ENCODE results near the gene COL24A1.

COL24A1 gene

DNA sequence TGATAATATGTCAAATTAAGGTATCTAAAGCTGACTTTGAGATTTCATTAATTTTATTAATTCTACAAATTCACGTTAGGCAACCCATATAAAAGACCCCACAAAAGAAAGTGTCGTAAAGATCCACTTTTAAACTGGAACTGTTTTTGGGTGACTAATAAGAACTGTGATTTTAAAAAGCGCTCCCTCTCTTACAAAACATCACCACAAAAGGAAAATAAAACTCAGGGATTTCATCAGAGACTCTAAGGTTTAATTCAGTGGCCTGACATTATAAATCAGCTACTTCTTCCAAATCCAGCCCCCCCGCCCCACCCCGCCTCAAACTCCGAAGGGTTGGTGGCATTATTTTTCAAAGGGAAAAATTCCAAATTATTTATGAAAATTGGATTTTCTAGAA is 2.7 kb downstream of the COL24A1 start:
- TF ChIP-seq YY1 (IDR thresholded peaks at IDR 0.05; ENCODE audit: insufficient read depth, insufficient read length) = no peak
- no peak for TF ChIP-seq ZNF274 (IDR thresholded peaks at IDR 0.05; ENCODE audit: low read depth, low read length)
- no peak for TF ChIP-seq SUZ12 (IDR thresholded peaks at IDR 0.05; ENCODE audit: extremely low read depth, insufficient read depth, insufficient read length)
- Histone ChIP-seq H3K9me3 (ENCODE audit: insufficient read depth, low read length) (no peaks in the 10 kb centered on the region), H3K4me3 (ENCODE audit: insufficient read length, low read depth) (no peak overlapping the region)

DNA sequence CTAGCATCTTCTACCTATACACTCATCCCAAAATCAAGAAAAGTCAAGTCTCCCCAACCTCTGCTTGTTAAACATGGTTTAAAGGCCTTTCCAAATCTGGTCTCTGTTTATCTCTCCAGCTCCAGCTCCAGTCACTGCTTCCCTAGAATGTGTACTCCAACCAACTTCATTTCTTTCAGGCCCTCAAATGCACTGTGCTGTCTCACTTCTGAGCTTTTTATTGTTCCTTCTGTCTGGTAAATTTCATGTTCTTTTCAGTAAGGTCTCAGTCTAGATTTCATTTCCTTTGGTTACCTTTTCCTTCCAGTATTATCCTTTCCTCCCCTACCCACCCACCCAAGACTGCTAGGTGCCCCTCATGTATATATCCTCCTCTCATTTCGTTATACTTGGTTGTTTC is 3.7 kb downstream of the COL24A1 start:
- H3K4me1 ChIP-seq (ENCODE audit: insufficient read depth, insufficient read length) = peaks cover 7% of the 10 kb centered on the region
- peaks cover 21% of the 10 kb centered on the region for H3K27me3 ChIP-seq (ENCODE audit: insufficient read depth, insufficient read length)
- H3K9ac ChIP-seq (ENCODE audit: insufficient read length, low read depth) = no peak overlapping the region
- no peak for TF ChIP-seq YY1 (IDR thresholded peaks at IDR 0.05; ENCODE audit: insufficient read depth, insufficient read length)
- TF ChIP-seq ZNF274 (IDR thresholded peaks at IDR 0.05; ENCODE audit: low read depth, low read length) = no peak
- H3K9me3 ChIP-seq (ENCODE audit: insufficient read depth, low read length) = no peaks in the 10 kb centered on the region
- no peak for DNase-seq (ENCODE audit: low read depth, low spot score)
- no peaks in the 10 kb centered on the region for H3K36me3 ChIP-seq (ENCODE audit: insufficient read depth, insufficient read length, low read length)
- no peak overlapping the region for H3K4me3 ChIP-seq (ENCODE audit: insufficient read length, low read depth)

More for the DNA sequence above, 2.7 kb downstream of the COL24A1 start:
- H3K27me3 ChIP-seq (ENCODE audit: insufficient read depth, insufficient read length) = peaks cover 21% of the 10 kb centered on the region
- peaks cover 7% of the 10 kb centered on the region for H3K4me1 ChIP-seq (ENCODE audit: insufficient read depth, insufficient read length)
- no peak overlapping the region for H3K9ac ChIP-seq (ENCODE audit: insufficient read length, low read depth)
- no peak for DNase-seq (ENCODE audit: low read depth, low spot score)
- no peaks in the 10 kb centered on the region for H3K36me3 ChIP-seq (ENCODE audit: insufficient read depth, insufficient read length, low read length)

DNA sequence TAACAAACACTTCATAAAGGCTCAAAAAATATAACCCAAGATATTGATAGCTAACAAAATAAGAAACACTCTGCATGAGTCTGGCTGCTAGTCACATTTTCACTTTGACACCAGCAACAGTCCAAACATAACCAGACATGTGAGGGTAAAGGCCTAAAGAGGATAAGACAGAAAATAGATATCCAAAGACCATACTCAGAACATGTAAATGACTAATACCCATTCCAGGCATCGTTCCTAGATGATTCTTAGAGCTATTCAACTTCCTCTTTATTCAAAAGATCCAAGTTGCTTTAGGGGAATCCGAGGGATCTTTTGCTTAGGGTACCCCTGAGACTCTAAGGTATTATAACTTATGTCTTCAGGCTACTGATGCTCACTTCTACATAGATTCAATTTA is 5.1 kb downstream of the COL24A1 start:
- no peak overlapping the region for H3K4me3 ChIP-seq (ENCODE audit: insufficient read length, low read depth)
- no peak for TF ChIP-seq SUZ12 (IDR thresholded peaks at IDR 0.05; ENCODE audit: extremely low read depth, insufficient read depth, insufficient read length)
- no peak for TF ChIP-seq ZNF274 (IDR thresholded peaks at IDR 0.05; ENCODE audit: low read depth, low read length)
- no peak for TF ChIP-seq YY1 (IDR thresholded peaks at IDR 0.05; ENCODE audit: insufficient read depth, insufficient read length)
- no peak overlapping the region for H3K9ac ChIP-seq (ENCODE audit: insufficient read length, low read depth)
- no peaks in the 10 kb centered on the region for H3K9me3 ChIP-seq (ENCODE audit: insufficient read depth, low read length)
- no peaks in the 10 kb centered on the region for H3K36me3 ChIP-seq (ENCODE audit: insufficient read depth, insufficient read length, low read length)
- peaks cover 7% of the 10 kb centered on the region for H3K4me1 ChIP-seq (ENCODE audit: insufficient read depth, insufficient read length)
- peaks cover 21% of the 10 kb centered on the region for H3K27me3 ChIP-seq (ENCODE audit: insufficient read depth, insufficient read length)
- DNase-seq (ENCODE audit: low read depth, low spot score) = no peak

DNA sequence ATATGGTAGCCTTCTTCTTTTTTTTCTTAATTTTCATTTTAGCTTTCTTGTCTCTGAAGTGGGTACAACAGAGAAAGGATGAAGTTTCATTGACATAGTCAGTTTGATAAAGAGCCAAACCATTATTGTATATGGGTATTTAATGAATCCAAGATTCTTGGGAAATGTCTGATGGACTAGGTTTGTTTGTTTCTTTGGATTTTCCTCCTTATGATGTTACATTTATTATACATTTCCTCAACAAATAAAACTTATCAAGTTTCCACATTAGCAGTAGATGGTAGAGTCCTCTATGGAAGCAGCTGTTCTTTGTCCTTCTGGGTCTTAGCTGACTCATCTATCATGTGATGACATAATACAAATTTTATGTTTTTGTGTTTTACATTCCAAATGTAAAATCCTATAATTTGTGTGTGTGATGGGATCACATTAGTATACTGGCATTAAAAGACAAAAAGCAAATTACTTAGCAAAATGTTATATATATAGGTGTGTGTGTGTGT is 6.0 kb downstream of the COL24A1 start:
- Histone ChIP-seq H3K4me1 (ENCODE audit: insufficient read depth, insufficient read length) (peaks cover 7% of the 10 kb centered on the region), H3K9ac (ENCODE audit: insufficient read length, low read depth) (no peak overlapping the region), H3K36me3 (ENCODE audit: insufficient read depth, insufficient read length, low read length) (no peaks in the 10 kb centered on the region), H3K4me3 (ENCODE audit: insufficient read length, low read depth) (no peak overlapping the region), H3K27me3 (ENCODE audit: insufficient read depth, insufficient read length) (peaks cover 16% of the 10 kb centered on the region), H3K9me3 (ENCODE audit: insufficient read depth, low read length) (no peaks in the 10 kb centered on the region)
- no peak for DNase-seq (ENCODE audit: low read depth, low spot score)
- TF ChIP-seq SUZ12 (IDR thresholded peaks at IDR 0.05; ENCODE audit: extremely low read depth, insufficient read depth, insufficient read length) (no peak), YY1 (IDR thresholded peaks at IDR 0.05; ENCODE audit: insufficient read depth, insufficient read length) (no peak), ZNF274 (IDR thresholded peaks at IDR 0.05; ENCODE audit: low read depth, low read length) (no peak)

DNA sequence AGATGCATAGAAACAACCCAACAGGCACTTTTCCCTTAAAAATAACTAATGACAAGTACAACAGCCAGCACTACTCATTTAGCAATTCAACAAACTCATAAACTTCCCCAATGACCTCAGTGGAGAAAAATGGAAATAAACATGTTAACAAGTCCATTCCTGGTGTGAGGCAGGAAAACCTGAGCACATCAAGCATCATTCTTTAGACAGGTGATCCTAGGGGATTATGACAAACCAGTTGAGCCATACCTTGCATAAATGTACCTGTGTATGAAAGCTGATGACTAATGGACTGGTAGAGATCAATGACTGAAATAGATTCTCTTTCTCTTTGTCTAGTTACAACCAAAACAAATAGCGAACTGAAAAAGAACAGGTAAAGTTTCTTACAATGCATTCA is 7.0 kb downstream of the COL24A1 start:
- TF ChIP-seq SUZ12 (IDR thresholded peaks at IDR 0.05; ENCODE audit: extremely low read depth, insufficient read depth, insufficient read length) (no peak), YY1 (IDR thresholded peaks at IDR 0.05; ENCODE audit: insufficient read depth, insufficient read length) (no peak), ZNF274 (IDR thresholded peaks at IDR 0.05; ENCODE audit: low read depth, low read length) (no peak)
- H3K4me3 ChIP-seq (ENCODE audit: insufficient read length, low read depth) = no peak overlapping the region
- peaks cover 6% of the 10 kb centered on the region for H3K27me3 ChIP-seq (ENCODE audit: insufficient read depth, insufficient read length)
- H3K9ac ChIP-seq (ENCODE audit: insufficient read length, low read depth) = no peak overlapping the region
- H3K36me3 ChIP-seq (ENCODE audit: insufficient read depth, insufficient read length, low read length) = no peaks in the 10 kb centered on the region
- H3K9me3 ChIP-seq (ENCODE audit: insufficient read depth, low read length) = no peaks in the 10 kb centered on the region
- no peak for DNase-seq (ENCODE audit: low read depth, low spot score)
- H3K4me1 ChIP-seq (ENCODE audit: insufficient read depth, insufficient read length) = no peaks in the 10 kb centered on the region

DNA sequence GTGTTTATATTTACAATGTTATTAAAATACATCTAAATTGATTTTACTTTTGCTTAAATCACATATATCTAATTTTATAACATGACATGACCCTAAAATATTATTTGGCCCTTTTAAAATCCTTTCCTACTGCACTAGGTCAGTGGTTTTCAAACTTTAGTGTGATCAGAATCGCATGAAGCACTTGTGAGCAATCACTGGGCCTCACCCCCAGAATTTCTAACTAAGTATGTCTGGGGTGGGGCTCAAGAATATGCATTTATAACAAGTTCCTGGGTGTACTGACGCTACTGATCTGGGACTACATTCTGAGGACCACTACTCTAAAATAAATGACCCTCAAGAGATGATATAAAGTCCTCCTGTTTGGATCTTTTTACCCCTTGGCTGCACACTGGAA is 8.8 kb downstream of the COL24A1 start:
- Histone ChIP-seq H3K4me3 (ENCODE audit: insufficient read length, low read depth) (no peak overlapping the region), H3K4me1 (ENCODE audit: insufficient read depth, insufficient read length) (no peaks in the 10 kb centered on the region), H3K9me3 (ENCODE audit: insufficient read depth, low read length) (no peaks in the 10 kb centered on the region), H3K36me3 (ENCODE audit: insufficient read depth, insufficient read length, low read length) (no peaks in the 10 kb centered on the region), H3K9ac (ENCODE audit: insufficient read length, low read depth) (no peak overlapping the region), H3K27me3 (ENCODE audit: insufficient read depth, insufficient read length) (no peaks in the 10 kb centered on the region)
- TF ChIP-seq ZNF274 (IDR thresholded peaks at IDR 0.05; ENCODE audit: low read depth, low read length) (no peak), YY1 (IDR thresholded peaks at IDR 0.05; ENCODE audit: insufficient read depth, insufficient read length) (no peak), SUZ12 (IDR thresholded peaks at IDR 0.05; ENCODE audit: extremely low read depth, insufficient read depth, insufficient read length) (no peak)
- no peak for DNase-seq (ENCODE audit: low read depth, low spot score)

DNA sequence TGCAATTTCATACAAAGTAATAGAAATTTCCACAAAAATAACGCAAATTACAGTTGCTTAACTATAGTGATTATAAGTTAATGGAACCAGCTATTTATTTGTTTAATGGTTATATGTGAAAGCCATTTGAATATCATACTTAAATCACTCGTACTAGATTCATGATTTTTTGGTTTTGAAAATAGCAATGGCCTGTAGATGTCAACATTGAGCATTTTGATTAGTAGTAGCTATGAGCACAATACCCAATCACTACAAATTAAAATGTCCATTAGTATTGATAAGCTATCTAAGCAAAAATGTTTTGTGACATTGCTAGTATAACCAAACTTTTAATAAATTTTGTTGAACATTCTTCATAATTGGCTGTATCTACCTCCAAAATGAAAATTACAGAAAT is 10.0 kb downstream of the COL24A1 start:
- no peak overlapping the region for H3K4me3 ChIP-seq (ENCODE audit: insufficient read length, low read depth)
- H3K36me3 ChIP-seq (ENCODE audit: insufficient read depth, insufficient read length, low read length) = no peaks in the 10 kb centered on the region
- TF ChIP-seq SUZ12 (IDR thresholded peaks at IDR 0.05; ENCODE audit: extremely low read depth, insufficient read depth, insufficient read length) = no peak
- TF ChIP-seq YY1 (IDR thresholded peaks at IDR 0.05; ENCODE audit: insufficient read depth, insufficient read length) = no peak
- no peak for TF ChIP-seq ZNF274 (IDR thresholded peaks at IDR 0.05; ENCODE audit: low read depth, low read length)
- H3K27me3 ChIP-seq (ENCODE audit: insufficient read depth, insufficient read length) = no peaks in the 10 kb centered on the region
- no peak overlapping the region for H3K9ac ChIP-seq (ENCODE audit: insufficient read length, low read depth)
- H3K4me1 ChIP-seq (ENCODE audit: insufficient read depth, insufficient read length) = no peaks in the 10 kb centered on the region
- H3K9me3 ChIP-seq (ENCODE audit: insufficient read depth, low read length) = no peaks in the 10 kb centered on the region
- no peak for DNase-seq (ENCODE audit: low read depth, low spot score)

All from NT2/D1 (cell line).